OCI-LY1 (cell line): ENCODE measurements around the gene HSFX3.

Experiments
- EZH2 ChIP-seq: fragments of 200-600 bp; sonication (generic), shearing (Covaris generic); IDR thresholded peaks from 2 replicates; pipeline ENCODE4 v1.8.0; 2017; ENCODE audit warnings: borderline replicate concordance, mixed run types, mild to moderate bottlenecking, antibody characterized with exemption, low read length, moderate library complexity, mixed read lengths
- TF ChIP-seq, protein P1 (sequence below): fragments of 200-600 bp; sonication (generic), shearing (Covaris generic); IDR thresholded peaks from 2 replicates; pipeline ENCODE4 v1.5.1; 2017; ENCODE audit warnings: mild to moderate bottlenecking, antibody characterized with exemption, low read length, moderate library complexity, mixed read lengths

DNA sequence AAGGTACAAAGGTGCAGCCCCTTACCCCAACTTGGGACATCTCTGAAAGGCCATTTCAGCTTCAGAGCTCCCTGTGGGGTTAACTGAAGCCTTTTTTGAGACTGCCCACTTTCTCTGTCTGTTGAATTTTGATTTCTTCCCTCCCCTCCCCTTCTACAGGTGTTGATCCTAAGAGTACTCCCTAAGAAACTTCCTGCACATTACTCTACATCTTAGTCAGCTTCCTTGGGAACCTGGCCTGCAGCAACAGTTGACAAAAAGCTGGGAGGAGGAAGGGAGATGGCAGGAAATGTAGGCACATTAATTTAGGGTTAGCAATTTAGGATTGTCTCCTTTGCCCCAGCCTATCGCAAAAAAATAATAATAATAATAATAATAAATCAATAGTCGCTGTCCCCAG is 43.4 kb downstream of the HSFX3 start:
- TF ChIP-seq, protein P1, sequence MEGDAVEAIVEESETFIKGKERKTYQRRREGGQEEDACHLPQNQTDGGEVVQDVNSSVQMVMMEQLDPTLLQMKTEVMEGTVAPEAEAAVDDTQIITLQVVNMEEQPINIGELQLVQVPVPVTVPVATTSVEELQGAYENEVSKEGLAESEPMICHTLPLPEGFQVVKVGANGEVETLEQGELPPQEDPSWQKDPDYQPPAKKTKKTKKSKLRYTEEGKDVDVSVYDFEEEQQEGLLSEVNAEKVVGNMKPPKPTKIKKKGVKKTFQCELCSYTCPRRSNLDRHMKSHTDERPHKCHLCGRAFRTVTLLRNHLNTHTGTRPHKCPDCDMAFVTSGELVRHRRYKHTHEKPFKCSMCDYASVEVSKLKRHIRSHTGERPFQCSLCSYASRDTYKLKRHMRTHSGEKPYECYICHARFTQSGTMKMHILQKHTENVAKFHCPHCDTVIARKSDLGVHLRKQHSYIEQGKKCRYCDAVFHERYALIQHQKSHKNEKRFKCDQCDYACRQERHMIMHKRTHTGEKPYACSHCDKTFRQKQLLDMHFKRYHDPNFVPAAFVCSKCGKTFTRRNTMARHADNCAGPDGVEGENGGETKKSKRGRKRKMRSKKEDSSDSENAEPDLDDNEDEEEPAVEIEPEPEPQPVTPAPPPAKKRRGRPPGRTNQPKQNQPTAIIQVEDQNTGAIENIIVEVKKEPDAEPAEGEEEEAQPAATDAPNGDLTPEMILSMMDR = no peak
- TF ChIP-seq EZH2 = no peak
